OCI-LY7 (cell line): ENCODE measurements around the gene AKAP13. TPM values are rescaled to one million over a fixed set of nuclear protein-coding genes. Genes with fewer than 3 reads are reported as not detected.

ENCODE experiments used
- BruUV-seq: library from RNA; stranded (reverse); fragments of 400-500 nt; replicated peaks from 2 replicates; lab custom pipeline; 2021; lab: Mats Ljungman, UMichigan
- CTCF ChIA-PET: fragments of 300-600 bp; sonication (Branson Sonifier 250); formaldehyde crosslinking; loops from one replicate; lab custom pipeline; 2022; ENCODE audit warnings: antibody characterized with exemption; ENCODE audit not compliant: unreplicated experiment; lab: Charles Lee
- POLR2A ChIA-PET: fragments of 300-600 bp; sonication (Branson Sonifier 250); formaldehyde crosslinking; loops from one replicate; lab custom pipeline; 2022; ENCODE audit warnings: antibody characterized with exemption; lab: Charles Lee
- DNase-seq: peaks from one replicate; pipeline ENCODE4 v3.0.0-alpha.2; 2015; ENCODE audit warnings: low spot score
- H2AFZ ChIP-seq: fragments of 200-600 bp; sonication (generic), shearing (Covaris generic); 2 replicates; pipeline ENCODE4 v1.6.1; 2014; ENCODE audit warnings: mild to moderate bottlenecking, antibody characterized with exemption, low read length, moderate library complexity
- H3K27ac ChIP-seq: fragments of 200-600 bp; sonication (generic); 2 replicates; pipeline ENCODE4 v1.5.1; 2014; ENCODE audit warnings: mixed run types, low read depth, mild to moderate bottlenecking, moderate library complexity, low read length, inconsistent platforms; ENCODE audit not compliant: poor library complexity, severe bottlenecking
- H3K36me3 ChIP-seq: fragments of 200-600 bp; sonication (generic); 2 replicates; pipeline ENCODE4 v1.6.1; 2014; ENCODE audit warnings: mild to moderate bottlenecking, antibody characterized with exemption, low read length, moderate library complexity, mixed read lengths; ENCODE audit not compliant: insufficient read depth
- H3K4me1 ChIP-seq: fragments of 200-600 bp; sonication (generic); 2 replicates; pipeline ENCODE4 v1.5.1; 2014; ENCODE audit warnings: mild to moderate bottlenecking, low read length; ENCODE audit not compliant: insufficient read depth, poor library complexity, severe bottlenecking
- H3K4me2 ChIP-seq: fragments of 200-600 bp; sonication (generic); 2 replicates; pipeline ENCODE4 v1.6.1; 2014; ENCODE audit warnings: mild to moderate bottlenecking, low read length
- H3K4me3 ChIP-seq: fragments of 200-600 bp; sonication (generic); 2 replicates; pipeline ENCODE4 v1.5.1; 2014; ENCODE audit warnings: mild to moderate bottlenecking, low read depth, low read length; ENCODE audit not compliant: poor library complexity, severe bottlenecking
- H3K79me2 ChIP-seq: fragments of 200-600 bp; sonication (generic); 2 replicates; pipeline ENCODE4 v1.6.1; 2016; ENCODE audit warnings: low read depth, mild to moderate bottlenecking, low read length, moderate library complexity, mixed read lengths; ENCODE audit not compliant: insufficient read depth
- H3K9me2 ChIP-seq: fragments of 200-600 bp; sonication (generic); 2 replicates; pipeline ENCODE4 v1.6.1; 2016; ENCODE audit warnings: mild to moderate bottlenecking, low read length, mixed read lengths; ENCODE audit not compliant: insufficient read depth
- H3K9me3 ChIP-seq: fragments of 200-600 bp; sonication (generic); 2 replicates; pipeline ENCODE4 v1.6.1; 2014; ENCODE audit warnings: mild to moderate bottlenecking, mixed run types, low read length, mixed read lengths
- H4K20me1 ChIP-seq: fragments of 200-600 bp; sonication (generic); 2 replicates; pipeline ENCODE4 v1.6.1; 2014; ENCODE audit warnings: mild to moderate bottlenecking, antibody characterized with exemption, low read length, moderate library complexity, mixed read lengths; ENCODE audit not compliant: insufficient read depth
- CTCF ChIP-seq: fragments of 200-600 bp; sonication (generic); conservative IDR thresholded peaks from 2 replicates; pipeline ENCODE4 v1.5.1; 2014; ENCODE audit warnings: mild to moderate bottlenecking, antibody characterized with exemption, low read length, moderate library complexity, mixed read lengths
- EZH2phosphoT487 ChIP-seq: fragments of 200-600 bp; sonication (generic); IDR thresholded peaks from 2 replicates; pipeline ENCODE4 v1.6.1; 2018; ENCODE audit warnings: low read depth, borderline replicate concordance, mild to moderate bottlenecking, mixed run types, antibody characterized with exemption, low read length, moderate library complexity, mixed read lengths
- intact Hi-C: fragments of 100-400 bp; cut with micrococcal nuclease; formaldehyde crosslinking; loops from one replicate; pipeline ENCODE4 v1.10.0; 2022; ENCODE audit not compliant: unreplicated experiment
- total RNA-seq, 2 experiments: library from RNA; depleted of rRNA in 1 of 2; stranded (reverse); fragments of >200 nt in 1 of 2; shearing (Covaris generic) in 1 of 2; gene quantifications; 2 replicates each; pipeline ENCODE4 v1.2.3, GENCODE V29; 2014 to 2022

AKAP13 gene
- total RNA-seq, 2 experiments from 2014 or later: 140 to 250 TPM

- no TSS peak for BruUV-seq
- no peak for TF ChIP-seq EZH2phosphoT487
- TF ChIP-seq CTCF: no peak
- Histone ChIP-seq H3K27ac (no peak overlapping the region), H3K4me2 (no peak overlapping the region), H4K20me1 (no peaks in the 10 kb centered on the region), H3K79me2 (no peaks in the 10 kb centered on the region), H3K9me3 (no peaks in the 10 kb centered on the region), H3K4me1 (no peaks in the 10 kb centered on the region), H3K4me3 (no peak overlapping the region), H2AFZ (no peak overlapping the region), H3K36me3 (no peaks in the 10 kb centered on the region), H3K9me2 (no peaks in the 10 kb centered on the region)
- CTCF ChIA-PET: interaction anchor here (0.6 kb wide), 1 partner anchor 10 kb away, joined by 3 read pairs; no protein-coding TSS in a partner anchor
- intact Hi-C loops: no loop called here
- POLR2A ChIA-PET: interaction anchor here (1.0 kb wide), 1 partner anchor 21 kb away, joined by 3 read pairs; no protein-coding TSS in a partner anchor
- DNase-seq: no peak
Observed at GRCh38 chr15:85757073-85757938, 376.9 kb downstream of the AKAP13 start.

GRCh38 chr15:85757939-85758654 lies 377.7 kb downstream of the AKAP13 start:
- no peaks in the 10 kb centered on the region for H3K36me3 ChIP-seq
- ChIA-PET POLR2A (interaction anchor here (1.0 kb wide), 1 partner anchor 20 kb away, joined by 3 read pairs; no protein-coding TSS in a partner anchor), CTCF (no interaction called here)
- BruUV-seq: no TSS peak
- no peaks in the 10 kb centered on the region for H4K20me1 ChIP-seq
- no peaks in the 10 kb centered on the region for H3K9me3 ChIP-seq
- no peaks in the 10 kb centered on the region for H3K9me2 ChIP-seq
- no peaks in the 10 kb centered on the region for H3K4me1 ChIP-seq
- TF ChIP-seq CTCF: no peak
- no peak for TF ChIP-seq EZH2phosphoT487
- H3K4me2 ChIP-seq: no peak overlapping the region
- intact Hi-C loops: no loop called here
- DNase-seq: no peak
- H3K4me3 ChIP-seq: no peak overlapping the region
- H2AFZ ChIP-seq: no peak overlapping the region
- no peaks in the 10 kb centered on the region for H3K79me2 ChIP-seq
- no peak overlapping the region for H3K27ac ChIP-seq
